SU-DHL-6 (cell line): Measurements from ENCODE around the gene KLHL22.

Source experiments
- EZH2phosphoT487 ChIP-seq: fragments of 200-600 bp; sonication (generic), shearing (Covaris generic); conservative IDR thresholded peaks from 2 replicates; pipeline ENCODE4 v1.6.1; 2018; ENCODE audit warnings: mild to moderate bottlenecking, antibody characterized with exemption, low read length, moderate library complexity, mixed read lengths
- TF ChIP-seq, protein P1 (sequence below): fragments of 200-600 bp; sonication (generic); IDR thresholded peaks from one replicate; pipeline ENCODE4 v1.5.1; 2017; ENCODE audit warnings: antibody characterized with exemption, mild to moderate bottlenecking, low read length, moderate library complexity; ENCODE audit not compliant: insufficient read depth, poor library complexity, severe bottlenecking

DNA sequence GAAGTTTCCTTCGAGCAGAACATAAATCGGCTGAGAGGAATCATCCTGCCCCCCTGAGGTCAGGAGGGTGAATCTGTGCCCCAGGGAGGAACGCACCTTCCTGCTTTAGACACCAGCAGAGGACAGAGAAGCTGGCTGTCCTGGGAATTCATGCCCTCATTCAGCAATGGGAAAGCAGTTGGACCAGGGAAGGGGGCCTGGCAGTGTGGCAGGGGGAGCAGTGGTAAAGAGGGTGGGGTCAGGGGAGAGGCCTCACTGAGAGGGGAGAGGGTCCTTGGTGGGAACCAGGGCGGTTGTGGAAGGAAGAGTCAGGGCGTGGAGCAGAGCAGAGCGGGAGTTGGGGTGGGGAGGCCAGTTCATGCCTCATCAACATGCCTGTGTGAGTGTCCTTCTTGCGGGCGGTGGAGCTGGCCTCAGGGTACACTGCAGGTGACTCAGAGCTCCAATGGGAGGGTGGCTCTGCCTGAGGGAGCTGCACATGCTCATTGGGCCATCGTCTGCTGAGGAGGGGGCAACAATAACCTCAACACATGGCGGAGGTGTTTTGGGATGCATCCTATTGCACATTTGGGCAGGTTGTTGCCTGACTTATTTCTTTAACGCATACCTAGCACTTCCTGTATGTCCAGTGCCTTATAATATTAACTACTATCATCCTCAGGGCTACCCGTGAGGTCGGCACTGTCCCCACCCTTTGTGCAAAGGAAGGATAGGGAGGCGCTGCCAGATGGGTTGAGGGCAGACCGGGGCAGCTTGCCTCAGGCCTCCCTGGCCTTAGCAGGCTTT lies 35.0 kb upstream of the KLHL22 start:
- TF ChIP-seq, protein P1, sequence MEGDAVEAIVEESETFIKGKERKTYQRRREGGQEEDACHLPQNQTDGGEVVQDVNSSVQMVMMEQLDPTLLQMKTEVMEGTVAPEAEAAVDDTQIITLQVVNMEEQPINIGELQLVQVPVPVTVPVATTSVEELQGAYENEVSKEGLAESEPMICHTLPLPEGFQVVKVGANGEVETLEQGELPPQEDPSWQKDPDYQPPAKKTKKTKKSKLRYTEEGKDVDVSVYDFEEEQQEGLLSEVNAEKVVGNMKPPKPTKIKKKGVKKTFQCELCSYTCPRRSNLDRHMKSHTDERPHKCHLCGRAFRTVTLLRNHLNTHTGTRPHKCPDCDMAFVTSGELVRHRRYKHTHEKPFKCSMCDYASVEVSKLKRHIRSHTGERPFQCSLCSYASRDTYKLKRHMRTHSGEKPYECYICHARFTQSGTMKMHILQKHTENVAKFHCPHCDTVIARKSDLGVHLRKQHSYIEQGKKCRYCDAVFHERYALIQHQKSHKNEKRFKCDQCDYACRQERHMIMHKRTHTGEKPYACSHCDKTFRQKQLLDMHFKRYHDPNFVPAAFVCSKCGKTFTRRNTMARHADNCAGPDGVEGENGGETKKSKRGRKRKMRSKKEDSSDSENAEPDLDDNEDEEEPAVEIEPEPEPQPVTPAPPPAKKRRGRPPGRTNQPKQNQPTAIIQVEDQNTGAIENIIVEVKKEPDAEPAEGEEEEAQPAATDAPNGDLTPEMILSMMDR, result no peak
- no peak for TF ChIP-seq EZH2phosphoT487
